ENCODE results near the gene ZYG11B.
A peak's percentile ranks its signal among the peaks of the same experiment; 100 is the strongest.
"Not testable (repeated sequence)": the region's sequence is repeated elsewhere in the genome, so short reads cannot be mapped to it uniquely, and the experiment has no call there.

Gene ZYG11B

GRCh38 chr1:52834798-52835197, 108.5 kb downstream of the ZYG11B start:
- Histone ChIP-seq H3K4me3 (ENCODE audit: low read length) (no peak overlapping the region), H3K18ac (ENCODE audit: low read length) (no peak overlapping the region), H3K4ac (ENCODE audit: low read depth, low read length) (no peak overlapping the region), H3K79me1 (ENCODE audit: low read length) (no peaks in the 10 kb centered on the region), H3K4me2 (ENCODE audit: low read length) (no peak overlapping the region), H4K8ac (ENCODE audit: low read depth, low read length) (no peak overlapping the region), H3K79me2 (ENCODE audit: control insufficient read depth, insufficient read depth, low read length) (no peaks in the 10 kb centered on the region), H3K23ac (ENCODE audit: low read length) (no peak overlapping the region), H2BK120ac (ENCODE audit: low read depth, low read length) (no peak overlapping the region), H4K5ac (ENCODE audit: low read length) (no peak overlapping the region), H3K27me3 (ENCODE audit: insufficient read depth, low read length, poor library complexity) (no peaks in the 10 kb centered on the region), H2BK5ac (ENCODE audit: low read length) (no peak overlapping the region), H3K9ac (ENCODE audit: low read length) (no peak overlapping the region), H3K4me1 (ENCODE audit: control insufficient read depth, low read depth, low read length) (no peaks in the 10 kb centered on the region), H2AK5ac (ENCODE audit: low read length) (no peak overlapping the region), H3K27ac (ENCODE audit: low read depth, low read length) (no peak overlapping the region), H3K36me3 (ENCODE audit: control insufficient read depth, insufficient read depth, low read length) (no peaks in the 10 kb centered on the region), H2BK15ac (replicated peaks; ENCODE audit: low read depth) (no peak overlapping the region), H3K56ac (ENCODE audit: low read length) (no peak overlapping the region)
- no peak for DNase-seq
- no CpG with 5 or more reads among the region's 3 CpGs for WGBS (ENCODE audit: extremely low coverage, insufficient coverage, low lambda C conversion rate)

GRCh38 chr1:52836035-52836434, 109.8 kb downstream of the ZYG11B start:
- Histone ChIP-seq H4K5ac (ENCODE audit: low read length) (no peak overlapping the region), H3K23ac (ENCODE audit: low read length) (no peak overlapping the region), H3K4ac (ENCODE audit: low read depth, low read length) (no peak overlapping the region), H3K27ac (ENCODE audit: low read depth, low read length) (no peak overlapping the region), H2BK5ac (ENCODE audit: low read length) (no peak overlapping the region), H3K27me3 (ENCODE audit: insufficient read depth, low read length, poor library complexity) (no peaks in the 10 kb centered on the region), H2BK120ac (ENCODE audit: low read depth, low read length) (no peak overlapping the region), H3K79me1 (ENCODE audit: low read length) (no peaks in the 10 kb centered on the region), H2AK5ac (ENCODE audit: low read length) (no peak overlapping the region), H3K9ac (ENCODE audit: low read length) (no peak overlapping the region), H3K79me2 (ENCODE audit: control insufficient read depth, insufficient read depth, low read length) (no peaks in the 10 kb centered on the region), H3K36me3 (ENCODE audit: control insufficient read depth, insufficient read depth, low read length) (no peaks in the 10 kb centered on the region), H4K8ac (ENCODE audit: low read depth, low read length) (no peak overlapping the region), H3K56ac (ENCODE audit: low read length) (no peak overlapping the region), H3K18ac (ENCODE audit: low read length) (no peak overlapping the region), H3K4me3 (ENCODE audit: low read length) (no peak overlapping the region), H2BK15ac (replicated peaks; ENCODE audit: low read depth) (no peak overlapping the region), H3K4me2 (ENCODE audit: low read length) (no peak overlapping the region), H3K4me1 (ENCODE audit: control insufficient read depth, low read depth, low read length) (no peaks in the 10 kb centered on the region)
- whole genome bisulfite sequencing (ENCODE audit: extremely low coverage, insufficient coverage, low lambda C conversion rate) = no CpG with 5 or more reads among the region's 3 CpGs
- no peak for DNase-seq

- H4K5ac ChIP-seq (ENCODE audit: low read length); DNase-seq; H2BK5ac ChIP-seq (ENCODE audit: low read length); H3K79me2 ChIP-seq (ENCODE audit: control insufficient read depth, insufficient read depth, low read length); H3K23ac ChIP-seq (ENCODE audit: low read length); H3K79me1 ChIP-seq (ENCODE audit: low read length); H3K4me2 ChIP-seq (ENCODE audit: low read length); H3K27ac ChIP-seq (ENCODE audit: low read depth, low read length); H3K27me3 ChIP-seq (ENCODE audit: insufficient read depth, low read length, poor library complexity); H3K56ac ChIP-seq (ENCODE audit: low read length); H3K9ac ChIP-seq (ENCODE audit: low read length); H3K4me3 ChIP-seq (ENCODE audit: low read length); H2BK15ac ChIP-seq (replicated peaks; ENCODE audit: low read depth); H4K8ac ChIP-seq (ENCODE audit: low read depth, low read length); H3K4ac ChIP-seq (ENCODE audit: low read depth, low read length); H2BK120ac ChIP-seq (ENCODE audit: low read depth, low read length); H3K4me1 ChIP-seq (ENCODE audit: control insufficient read depth, low read depth, low read length); H2AK5ac ChIP-seq (ENCODE audit: low read length); H3K18ac ChIP-seq (ENCODE audit: low read length); H3K36me3 ChIP-seq (ENCODE audit: control insufficient read depth, insufficient read depth, low read length): not testable (repeated sequence)
- WGBS (ENCODE audit: extremely low coverage, insufficient coverage, low lambda C conversion rate) = no CpG with 5 or more reads among the region's 10 CpGs
Observed at GRCh38 chr1:52839175-52839574, 112.9 kb downstream of the ZYG11B start.

GRCh38 chr1:52842643-52843310, 116.5 kb downstream of the ZYG11B start, which contains the start of gene ZYG11A:
Gene ZYG11A (plus strand): TSS chr1:52842760. CDS start chr1:52842884, 124 bp downstream.
- no peak within 1 kb of the TSS for H2AK5ac ChIP-seq (ENCODE audit: low read length)
- WGBS (ENCODE audit: extremely low coverage, insufficient coverage, low lambda C conversion rate) = no CpG with 5 or more reads among the region's 88 CpGs
- peak within 1 kb of the TSS; percentile 18 for H3K9ac ChIP-seq (ENCODE audit: low read length)
- H3K79me1 ChIP-seq (ENCODE audit: low read length) = no peaks in the 10 kb centered on the region
- no peak within 1 kb of the TSS for H2BK5ac ChIP-seq (ENCODE audit: low read length)
- H4K5ac ChIP-seq (ENCODE audit: low read length) = no peak within 1 kb of the TSS
- no peak within 1 kb of the TSS for H4K8ac ChIP-seq (ENCODE audit: low read depth, low read length)
- peak; percentile 89 for DNase-seq
- H3K4me2 ChIP-seq (ENCODE audit: low read length) = peak within 1 kb of the TSS; percentile 7
- no peak within 1 kb of the TSS for H2BK15ac ChIP-seq (replicated peaks; ENCODE audit: low read depth)
- peak within 1 kb of the TSS; percentile 5 for H3K4me3 ChIP-seq (ENCODE audit: low read length)
- H3K4me1 ChIP-seq (ENCODE audit: control insufficient read depth, low read depth, low read length) = no peaks in the 10 kb centered on the region
- peak within 1 kb of the TSS; percentile 37 for H3K56ac ChIP-seq (ENCODE audit: low read length)
- H3K18ac ChIP-seq (ENCODE audit: low read length) = peak within 1 kb of the TSS; percentile 39
- H2BK120ac ChIP-seq (ENCODE audit: low read depth, low read length) = no peak within 1 kb of the TSS
- H3K23ac ChIP-seq (ENCODE audit: low read length) = no peak within 1 kb of the TSS
- H3K27ac ChIP-seq (ENCODE audit: low read depth, low read length) = no peak within 1 kb of the TSS
- no peaks in the 10 kb centered on the region for H3K79me2 ChIP-seq (ENCODE audit: control insufficient read depth, insufficient read depth, low read length)
- peaks cover 6% of the 10 kb centered on the region for H3K27me3 ChIP-seq (ENCODE audit: insufficient read depth, low read length, poor library complexity)
- H3K4ac ChIP-seq (ENCODE audit: low read depth, low read length) = peak within 1 kb of the TSS; percentile 52
- no peaks in the 10 kb centered on the region for H3K36me3 ChIP-seq (ENCODE audit: control insufficient read depth, insufficient read depth, low read length)

- DNase-seq; H3K23ac ChIP-seq (ENCODE audit: low read length); H2BK120ac ChIP-seq (ENCODE audit: low read depth, low read length); H4K8ac ChIP-seq (ENCODE audit: low read depth, low read length); H2BK5ac ChIP-seq (ENCODE audit: low read length); H3K4me3 ChIP-seq (ENCODE audit: low read length); H3K4me2 ChIP-seq (ENCODE audit: low read length); H3K9ac ChIP-seq (ENCODE audit: low read length); H3K36me3 ChIP-seq (ENCODE audit: control insufficient read depth, insufficient read depth, low read length); H3K4ac ChIP-seq (ENCODE audit: low read depth, low read length); H2AK5ac ChIP-seq (ENCODE audit: low read length); H3K27ac ChIP-seq (ENCODE audit: low read depth, low read length); H4K5ac ChIP-seq (ENCODE audit: low read length); H3K79me1 ChIP-seq (ENCODE audit: low read length); H3K56ac ChIP-seq (ENCODE audit: low read length); H3K79me2 ChIP-seq (ENCODE audit: control insufficient read depth, insufficient read depth, low read length); H3K18ac ChIP-seq (ENCODE audit: low read length); H3K27me3 ChIP-seq (ENCODE audit: insufficient read depth, low read length, poor library complexity); H3K4me1 ChIP-seq (ENCODE audit: control insufficient read depth, low read depth, low read length); H2BK15ac ChIP-seq (replicated peaks; ENCODE audit: low read depth): not testable (repeated sequence)
- no CpG with 5 or more reads among the region's 6 CpGs for WGBS (ENCODE audit: extremely low coverage, insufficient coverage, low lambda C conversion rate)
Observed at GRCh38 chr1:52845119-52845518, 118.9 kb downstream of the ZYG11B start.

GRCh38 chr1:52848423-52848822, 122.2 kb downstream of the ZYG11B start:
- Histone ChIP-seq H3K79me2 (ENCODE audit: control insufficient read depth, insufficient read depth, low read length) (no peaks in the 10 kb centered on the region), H3K23ac (ENCODE audit: low read length) (no peak overlapping the region), H2BK5ac (ENCODE audit: low read length) (no peak overlapping the region), H3K27me3 (ENCODE audit: insufficient read depth, low read length, poor library complexity) (peaks cover 4% of the 10 kb centered on the region), H3K4me1 (ENCODE audit: control insufficient read depth, low read depth, low read length) (no peaks in the 10 kb centered on the region), H3K36me3 (ENCODE audit: control insufficient read depth, insufficient read depth, low read length) (no peaks in the 10 kb centered on the region), H2BK120ac (ENCODE audit: low read depth, low read length) (no peak overlapping the region), H3K4me2 (ENCODE audit: low read length) (no peak overlapping the region), H3K27ac (ENCODE audit: low read depth, low read length) (no peak overlapping the region), H3K56ac (ENCODE audit: low read length) (no peak overlapping the region), H3K4me3 (ENCODE audit: low read length) (no peak overlapping the region), H2AK5ac (ENCODE audit: low read length) (no peak overlapping the region), H3K9ac (ENCODE audit: low read length) (no peak overlapping the region), H2BK15ac (replicated peaks; ENCODE audit: low read depth) (no peak overlapping the region), H3K4ac (ENCODE audit: low read depth, low read length) (no peak overlapping the region), H3K79me1 (ENCODE audit: low read length) (no peaks in the 10 kb centered on the region), H4K5ac (ENCODE audit: low read length) (no peak overlapping the region), H4K8ac (ENCODE audit: low read depth, low read length) (no peak overlapping the region), H3K18ac (ENCODE audit: low read length) (no peak overlapping the region)
- no peak for DNase-seq
- WGBS (ENCODE audit: extremely low coverage, insufficient coverage, low lambda C conversion rate) = no CpG with 5 or more reads among the region's 5 CpGs

Data from mesendoderm (in vitro differentiated cells).